Tibial nerve (tissue), 3 donors: ENCODE data around the gene SETDB1.
A peak's percentile ranks its signal among the peaks of the same experiment; 100 is the strongest.

Experiments
- CTCF ChIP-seq, 5 experiments: fragments of 200-600 bp in 3 of 5; fragments of 450-650 bp in 2 of 5; sonication (generic) in 3 of 5; IDR thresholded peaks; one replicate each; pipeline ENCODE4 v1.5.1; 2016 to 2019; ENCODE audit warnings: antibody characterized with exemption in 5 of 5, mild to moderate bottlenecking in 3 of 5, moderate library complexity in 2 of 5
- POLR2A ChIP-seq, 2 donors: fragments of 450-650 bp; IDR thresholded peaks; one replicate each; pipeline ENCODE4 v1.6.1; 2017; ENCODE audit warnings: antibody characterized with exemption in 2 of 2, mild to moderate bottlenecking in 2 of 2, moderate library complexity in 2 of 2

GRCh38 chr1:150970808-150971582 lies 44.8 kb downstream of the SETDB1 start:
- peak; percentile 44 to 48 for TF ChIP-seq POLR2A (IDR thresholded peaks at IDR 0.05)
- TF ChIP-seq CTCF (IDR thresholded peaks at IDR 0.05), result no peak
